Gastrocnemius medialis (tissue), 4 donors: ENCODE data around the gene CLSTN1. TPM values are rescaled to one million over a fixed set of nuclear protein-coding genes. Genes with fewer than 3 reads are reported as not detected.

Experiments
- ATAC-seq, 2 donors: fragments of 150-250 bp; one replicate each; pipeline ENCODE4 v1.9.1; 2016
- DNase-seq, 2 donors: peaks; one replicate each; pipeline ENCODE4 v3.0.0-alpha.2; 2019
- H3K27ac ChIP-seq, 4 donors: fragments of 200-600 bp; sonication (generic); 1 replicate in 1 of 4; 2 replicates in 3 of 4; pipeline ENCODE4 v1.5.1; 2016 to 2018; ENCODE audit warnings: mild to moderate bottlenecking in 2 of 4, moderate library complexity in 1 of 4
- H3K27me3 ChIP-seq, 3 donors: fragments of 200-600 bp; sonication (generic) in 2 of 3; 1 replicate in 1 of 3; 2 replicates in 2 of 3; pipeline versions ENCODE4 v1.5.1 to v1.6.0; 2016 to 2019; ENCODE audit warnings: mild to moderate bottlenecking in 1 of 3, moderate library complexity in 1 of 3
- H3K36me3 ChIP-seq, 2 donors: fragments of 200-600 bp; sonication (generic) in 1 of 2; one replicate each; pipeline ENCODE4 v1.5.1; 2017 to 2018
- H3K4me1 ChIP-seq, 2 donors: fragments of 200-600 bp; sonication (generic) in 1 of 2; one replicate each; pipeline ENCODE4 v1.5.1; 2016 to 2017; ENCODE audit warnings: mild to moderate bottlenecking in 2 of 2
- H3K4me3 ChIP-seq, 4 donors: fragments of 200-600 bp; sonication (generic) in 3 of 4; 1 replicate in 1 of 4; 2 replicates in 3 of 4; pipeline ENCODE4 v1.5.1; 2016 to 2019; ENCODE audit warnings: mild to moderate bottlenecking in 2 of 4
- H3K9me3 ChIP-seq, 3 donors: fragments of 200-600 bp; sonication (generic) in 2 of 3; 1 replicate in 1 of 3; 2 replicates in 2 of 3; pipeline ENCODE4 v1.5.1; 2016 to 2019
- CTCF ChIP-seq, 5 experiments: fragments of 450-650 bp in 3 of 5; fragments of 200-600 bp in 2 of 5; sonication (generic) in 2 of 5; IDR thresholded peaks in 4 of 5; conservative IDR thresholded peaks in 1 of 5; 1 replicate in 4 of 5; 2 replicates in 1 of 5; pipeline ENCODE4 v1.5.1; 2016 to 2019; ENCODE audit warnings: antibody characterized with exemption in 5 of 5, mild to moderate bottlenecking in 3 of 5, moderate library complexity in 3 of 5
- POLR2A ChIP-seq, 2 donors: fragments of 450-650 bp; IDR thresholded peaks; one replicate each; pipeline ENCODE4 v1.6.1; 2017; ENCODE audit warnings: antibody characterized with exemption in 2 of 2, mild to moderate bottlenecking in 2 of 2, moderate library complexity in 2 of 2
- in situ Hi-C, 4 donors: fragments of 200-750 bp; cut with MboI; loops; one replicate each; pipeline versions ENCODE4 v1.15.0 to v1.8.0; 2017; ENCODE audit warnings: low sequenced_read_pairs in 4 of 4
- intact Hi-C: fragments of 100-400 bp; cut with DNase I; formaldehyde crosslinking; loops from one replicate; pipeline ENCODE4 v1.15.1; 2023; ENCODE audit warnings: low total_unique reads
- total RNA-seq, 4 donors: library from RNA; depleted of rRNA; stranded (reverse); fragments of >200 nt; gene quantifications; one replicate each; pipeline versions ENCODE4 v1.1.0 to v1.2.3, GENCODE V29; 2016

Gene CLSTN1
- total RNA-seq, 4 donors from 2014 or later = 8.5 to 25.7 (median 22.0) TPM

DNA sequence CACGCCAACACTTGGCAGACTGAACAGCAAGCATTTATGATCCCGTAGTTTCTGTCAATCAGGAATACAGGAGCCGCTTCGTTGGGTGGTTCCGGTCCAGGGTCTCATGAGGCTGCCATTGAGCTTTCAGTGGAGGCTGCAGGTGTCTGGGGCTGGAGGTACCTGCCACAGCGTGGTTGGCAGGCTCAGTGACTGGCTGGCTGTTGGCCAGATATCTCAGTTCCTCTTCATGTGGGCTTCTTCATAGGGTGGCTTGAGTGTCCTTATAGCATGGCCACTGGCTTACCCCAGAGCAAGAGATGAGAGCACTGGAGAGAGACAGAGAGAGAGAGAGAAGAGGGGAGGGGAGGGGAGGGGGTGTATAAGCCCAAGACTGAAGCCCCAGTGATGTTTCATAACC is 142.9 kb downstream of the CLSTN1 start:
- intact Hi-C loops (no loop called here), in situ Hi-C loops (no loop called here)
- H3K4me3 ChIP-seq = no peak overlapping the region
- H3K9me3 ChIP-seq = no peaks in the 10 kb centered on the region
- H3K4me1 ChIP-seq = no peaks in the 10 kb centered on the region
- no peaks in the 10 kb centered on the region for H3K36me3 ChIP-seq
- no peaks in the 10 kb centered on the region for H3K27me3 ChIP-seq
- TF ChIP-seq CTCF (IDR thresholded peaks at IDR 0.05 in 4 of 5, conservative IDR thresholded peaks at IDR 0.05 in 1 of 5) (no peak), POLR2A (IDR thresholded peaks at IDR 0.05) (no peak)
- DNase-seq (no peak), ATAC-seq (no peak)
- no peak overlapping the region for H3K27ac ChIP-seq

- intact Hi-C loops (no loop called here), in situ Hi-C loops (no loop called here)
- Histone ChIP-seq H3K4me3 (no peak overlapping the region), H3K27me3 (no peaks in the 10 kb centered on the region), H3K9me3 (no peaks in the 10 kb centered on the region), H3K36me3 (no peaks in the 10 kb centered on the region), H3K4me1 (no peaks in the 10 kb centered on the region), H3K27ac (no peak overlapping the region)
- no peak for ATAC-seq
- no peak for DNase-seq
- no peak for TF ChIP-seq POLR2A (IDR thresholded peaks at IDR 0.05)
- TF ChIP-seq CTCF (IDR thresholded peaks at IDR 0.05 in 4 of 5, conservative IDR thresholded peaks at IDR 0.05 in 1 of 5) = no peak
These were observed 143.7 kb downstream of the CLSTN1 start for GRCh38 chr1:9680091-9680490.

Other genes with a start within 250 kb of the CLSTN1 start
- 10 to 100 TPM; 21.5 to 67.6 (median 31.7) TPM for gene TMEM201, start 235.1 kb downstream of the CLSTN1 start, total RNA-seq
- 1 to 10 TPM in 2 of 4 donors, under 1 TPM in 2; 0.66 to 2.3 (median 1.3) TPM for gene PIK3CD, start 172.2 kb downstream of the CLSTN1 start, total RNA-seq
- gene CTNNBIP1, start 86.3 kb upstream of the CLSTN1 start, total RNA-seq = 10 to 100 TPM; 10.3 to 13.2 (median 10.4) TPM
- gene LZIC, start 119.4 kb upstream of the CLSTN1 start, total RNA-seq = 10 to 100 TPM in 3 of 4 donors, 1 to 10 TPM in 1; 9.4 to 21.7 (median 19.4) TPM
- gene NMNAT1, start 119.5 kb upstream of the CLSTN1 start, total RNA-seq = 10 to 100 TPM in 1 of 4 donors, 1 to 10 TPM in 3; 5.6 to 12.4 (median 8.8) TPM
- gene RBP7, start 173.3 kb upstream of the CLSTN1 start, total RNA-seq = 10 to 100 TPM in 2 of 4 donors, 1 to 10 TPM in 2; 7.9 to 19.2 (median 11.1) TPM
- gene UBE4B, start 209.0 kb upstream of the CLSTN1 start, total RNA-seq = 100 to 1,000 TPM in 2 of 4 donors, 10 to 100 TPM in 2; 42.6 to 143 (median 98.2) TPM